A549 (cell line): ENCODE measurements around the gene SH3RF3.

Experiments used
- BHLHE40 ChIP-seq: IDR thresholded peaks from 2 replicates; pipeline ENCODE4 v1.6.1; 2012; ENCODE audit warnings: low read depth, low read length, inconsistent platforms
- CBX2 ChIP-seq: fragments of 200-600 bp; sonication (generic); IDR thresholded peaks from 2 replicates; pipeline ENCODE4 v1.6.1; 2016; ENCODE audit warnings: low read depth, mild to moderate bottlenecking, borderline replicate concordance
- CBX8 ChIP-seq: fragments of 200-600 bp; sonication (generic); IDR thresholded peaks from 2 replicates; pipeline ENCODE4 v1.6.1; 2016
- EP300 ChIP-seq, 2 experiments: fragments of >200 bp; sonication (Bioruptor Twin); formaldehyde crosslinking; IDR thresholded peaks; 2 replicates in 1 of 2; 3 replicates in 1 of 2; pipeline ENCODE4 v1.6.1; 2016 to 2017
- HOXA7 ChIP-seq: fragments of 250-450 bp; sonication (Bioruptor Pico); IDR thresholded peaks from 2 replicates; pipeline ENCODE4 v1.5.0; 2020; ENCODE audit warnings: mild to moderate bottlenecking, moderate library complexity
- NR3C1 ChIP-seq: fragments of >200 bp; sonication (Bioruptor Twin); formaldehyde crosslinking; IDR thresholded peaks from 3 replicates; pipeline ENCODE4 v1.6.1; 2017
- POLR2A ChIP-seq: IDR thresholded peaks from 2 replicates; pipeline ENCODE4 v1.6.1; 2012; ENCODE audit warnings: mild to moderate bottlenecking, low read length
- RCOR1 ChIP-seq: fragments of 150-350 bp; IDR thresholded peaks from 2 replicates; pipeline ENCODE4 v1.6.1; 2014; ENCODE audit warnings: antibody characterized with exemption, low read length, low read depth
- SMC3 ChIP-seq: fragments of >200 bp; sonication (Bioruptor Twin); formaldehyde crosslinking; IDR thresholded peaks from 3 replicates; pipeline ENCODE4 v1.6.1; 2018; ENCODE audit warnings: inconsistent platforms
- TF ChIP-seq, protein P1 (sequence below): fragments of >200 bp; sonication (Bioruptor Twin); formaldehyde crosslinking; IDR thresholded peaks from 3 replicates; pipeline ENCODE4 v1.5.1; 2016

DNA sequence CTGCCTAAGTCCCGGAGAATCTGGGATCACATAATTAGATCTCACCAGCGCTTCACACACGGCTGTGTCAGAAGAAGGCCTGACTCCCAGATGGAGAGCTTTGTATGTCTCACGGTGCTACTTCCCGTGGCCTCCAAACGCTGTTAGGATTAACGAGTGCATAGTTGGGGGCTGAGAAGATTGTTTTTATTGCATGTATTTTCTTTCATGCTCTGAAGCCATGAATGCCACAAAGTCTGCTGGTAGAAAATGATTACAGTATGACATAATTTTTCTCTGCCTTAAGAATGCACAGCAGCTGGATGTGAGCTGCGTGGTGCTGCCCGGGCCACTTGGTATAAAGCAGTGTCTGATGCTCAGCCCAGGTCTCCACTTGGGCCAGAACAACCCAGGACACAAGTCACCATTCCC, 318.3 kb downstream of the SH3RF3 start:
- TF ChIP-seq EP300 (IDR thresholded peaks at IDR 0.05) (no peak), HOXA7 (CRISPR knock-in tag) (no peak), RCOR1 (no peak), BHLHE40 (no peak), NR3C1 (no peak), SMC3 (no peak), POLR2A (no peak), CBX2 (no peak), CBX8 (no peak)
- TF ChIP-seq, protein P1, sequence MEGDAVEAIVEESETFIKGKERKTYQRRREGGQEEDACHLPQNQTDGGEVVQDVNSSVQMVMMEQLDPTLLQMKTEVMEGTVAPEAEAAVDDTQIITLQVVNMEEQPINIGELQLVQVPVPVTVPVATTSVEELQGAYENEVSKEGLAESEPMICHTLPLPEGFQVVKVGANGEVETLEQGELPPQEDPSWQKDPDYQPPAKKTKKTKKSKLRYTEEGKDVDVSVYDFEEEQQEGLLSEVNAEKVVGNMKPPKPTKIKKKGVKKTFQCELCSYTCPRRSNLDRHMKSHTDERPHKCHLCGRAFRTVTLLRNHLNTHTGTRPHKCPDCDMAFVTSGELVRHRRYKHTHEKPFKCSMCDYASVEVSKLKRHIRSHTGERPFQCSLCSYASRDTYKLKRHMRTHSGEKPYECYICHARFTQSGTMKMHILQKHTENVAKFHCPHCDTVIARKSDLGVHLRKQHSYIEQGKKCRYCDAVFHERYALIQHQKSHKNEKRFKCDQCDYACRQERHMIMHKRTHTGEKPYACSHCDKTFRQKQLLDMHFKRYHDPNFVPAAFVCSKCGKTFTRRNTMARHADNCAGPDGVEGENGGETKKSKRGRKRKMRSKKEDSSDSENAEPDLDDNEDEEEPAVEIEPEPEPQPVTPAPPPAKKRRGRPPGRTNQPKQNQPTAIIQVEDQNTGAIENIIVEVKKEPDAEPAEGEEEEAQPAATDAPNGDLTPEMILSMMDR: no peak
